Panc1 (cell line): Measurements from ENCODE around the gene SERAC1.

Experiments
- POLR2AphosphoS5 ChIP-seq: IDR thresholded peaks from 2 replicates; pipeline ENCODE4 v1.6.1; 2012; ENCODE audit warnings: mild to moderate bottlenecking, low read depth, low read length, moderate library complexity
- TF ChIP-seq, protein P1 (sequence below), 2 experiments: IDR thresholded peaks; 2 replicates each; pipeline ENCODE4 v1.6.1; 2011 to 2012; ENCODE audit warnings: low read depth in 2 of 2, control low read depth in 1 of 2, low read length in 1 of 2, mild to moderate bottlenecking in 1 of 2, moderate library complexity in 1 of 2; ENCODE audit not compliant: insufficient read depth in 1 of 2
- TF ChIP-seq, protein P2 (sequence below): fragments of 450-650 bp; IDR thresholded peaks from 2 replicates; pipeline ENCODE4 v1.5.1; 2017; ENCODE audit warnings: mild to moderate bottlenecking

GRCh38 chr6:158072083-158072721, 95.9 kb downstream of the SERAC1 start:
- TF ChIP-seq, protein P1, sequence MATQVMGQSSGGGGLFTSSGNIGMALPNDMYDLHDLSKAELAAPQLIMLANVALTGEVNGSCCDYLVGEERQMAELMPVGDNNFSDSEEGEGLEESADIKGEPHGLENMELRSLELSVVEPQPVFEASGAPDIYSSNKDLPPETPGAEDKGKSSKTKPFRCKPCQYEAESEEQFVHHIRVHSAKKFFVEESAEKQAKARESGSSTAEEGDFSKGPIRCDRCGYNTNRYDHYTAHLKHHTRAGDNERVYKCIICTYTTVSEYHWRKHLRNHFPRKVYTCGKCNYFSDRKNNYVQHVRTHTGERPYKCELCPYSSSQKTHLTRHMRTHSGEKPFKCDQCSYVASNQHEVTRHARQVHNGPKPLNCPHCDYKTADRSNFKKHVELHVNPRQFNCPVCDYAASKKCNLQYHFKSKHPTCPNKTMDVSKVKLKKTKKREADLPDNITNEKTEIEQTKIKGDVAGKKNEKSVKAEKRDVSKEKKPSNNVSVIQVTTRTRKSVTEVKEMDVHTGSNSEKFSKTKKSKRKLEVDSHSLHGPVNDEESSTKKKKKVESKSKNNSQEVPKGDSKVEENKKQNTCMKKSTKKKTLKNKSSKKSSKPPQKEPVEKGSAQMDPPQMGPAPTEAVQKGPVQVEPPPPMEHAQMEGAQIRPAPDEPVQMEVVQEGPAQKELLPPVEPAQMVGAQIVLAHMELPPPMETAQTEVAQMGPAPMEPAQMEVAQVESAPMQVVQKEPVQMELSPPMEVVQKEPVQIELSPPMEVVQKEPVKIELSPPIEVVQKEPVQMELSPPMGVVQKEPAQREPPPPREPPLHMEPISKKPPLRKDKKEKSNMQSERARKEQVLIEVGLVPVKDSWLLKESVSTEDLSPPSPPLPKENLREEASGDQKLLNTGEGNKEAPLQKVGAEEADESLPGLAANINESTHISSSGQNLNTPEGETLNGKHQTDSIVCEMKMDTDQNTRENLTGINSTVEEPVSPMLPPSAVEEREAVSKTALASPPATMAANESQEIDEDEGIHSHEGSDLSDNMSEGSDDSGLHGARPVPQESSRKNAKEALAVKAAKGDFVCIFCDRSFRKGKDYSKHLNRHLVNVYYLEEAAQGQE (IDR thresholded peaks at IDR 0.05; ENCODE audit: insufficient read depth in 1 of 2, low read depth in 2 of 2, low read length in 1 of 2): no peak
- TF ChIP-seq, protein P2, sequence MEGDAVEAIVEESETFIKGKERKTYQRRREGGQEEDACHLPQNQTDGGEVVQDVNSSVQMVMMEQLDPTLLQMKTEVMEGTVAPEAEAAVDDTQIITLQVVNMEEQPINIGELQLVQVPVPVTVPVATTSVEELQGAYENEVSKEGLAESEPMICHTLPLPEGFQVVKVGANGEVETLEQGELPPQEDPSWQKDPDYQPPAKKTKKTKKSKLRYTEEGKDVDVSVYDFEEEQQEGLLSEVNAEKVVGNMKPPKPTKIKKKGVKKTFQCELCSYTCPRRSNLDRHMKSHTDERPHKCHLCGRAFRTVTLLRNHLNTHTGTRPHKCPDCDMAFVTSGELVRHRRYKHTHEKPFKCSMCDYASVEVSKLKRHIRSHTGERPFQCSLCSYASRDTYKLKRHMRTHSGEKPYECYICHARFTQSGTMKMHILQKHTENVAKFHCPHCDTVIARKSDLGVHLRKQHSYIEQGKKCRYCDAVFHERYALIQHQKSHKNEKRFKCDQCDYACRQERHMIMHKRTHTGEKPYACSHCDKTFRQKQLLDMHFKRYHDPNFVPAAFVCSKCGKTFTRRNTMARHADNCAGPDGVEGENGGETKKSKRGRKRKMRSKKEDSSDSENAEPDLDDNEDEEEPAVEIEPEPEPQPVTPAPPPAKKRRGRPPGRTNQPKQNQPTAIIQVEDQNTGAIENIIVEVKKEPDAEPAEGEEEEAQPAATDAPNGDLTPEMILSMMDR: peak; percentile 91
- TF ChIP-seq POLR2AphosphoS5: no peak
